GM19468 (cell line): ENCODE measurements around the gene FNTB.

Source experiments
- ATAC-seq: cut with Tn5 transposase; IDR thresholded peaks from one replicate; pipeline ENCODE4 v1.9.1; 2021; ENCODE audit warnings: mild to moderate bottlenecking, moderate library complexity, moderate number of reproducible peaks; ENCODE audit not compliant: unreplicated experiment; ENCODE audit errors: extremely low read depth

The FNTB gene

DNA sequence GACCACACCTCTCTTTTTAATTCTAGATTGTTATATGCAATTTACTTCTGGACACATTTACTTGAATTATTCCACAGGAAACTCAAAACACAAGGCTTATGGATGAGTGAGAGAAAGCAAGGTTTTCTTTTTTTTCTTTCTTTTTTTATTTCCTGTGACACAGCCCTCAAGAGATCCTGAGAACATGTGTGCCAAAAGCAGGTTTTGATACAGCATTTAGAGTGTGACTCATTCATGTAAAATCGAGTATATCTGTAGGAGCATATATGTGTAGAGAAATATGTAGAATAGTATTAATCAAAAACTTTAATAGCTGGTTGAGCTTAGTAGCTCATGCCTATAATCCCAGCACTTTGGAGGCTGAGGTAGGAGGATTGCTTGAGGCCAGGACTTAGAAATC lies 120.0 kb downstream of the FNTB start:
- no peak for ATAC-seq

DNA sequence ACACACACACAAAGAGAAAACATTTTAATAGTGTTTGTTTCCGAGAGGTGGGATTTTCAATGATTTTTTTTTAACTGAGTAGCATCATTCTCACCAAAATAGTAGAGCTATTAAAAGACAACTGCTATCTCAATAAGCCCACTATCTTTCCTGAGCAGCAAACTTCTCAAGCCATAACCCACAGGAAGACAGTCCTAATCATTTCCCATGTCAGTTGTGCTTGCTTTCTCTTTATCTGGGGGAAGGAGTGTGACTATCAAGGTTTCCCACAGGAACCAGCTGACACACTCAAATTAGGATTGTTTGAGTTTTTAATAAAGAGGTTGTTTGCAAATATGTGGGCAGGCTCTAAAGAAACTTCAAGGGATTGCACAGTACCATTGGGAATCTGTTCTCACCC lies 120.5 kb downstream of the FNTB start:
- no peak for ATAC-seq

DNA sequence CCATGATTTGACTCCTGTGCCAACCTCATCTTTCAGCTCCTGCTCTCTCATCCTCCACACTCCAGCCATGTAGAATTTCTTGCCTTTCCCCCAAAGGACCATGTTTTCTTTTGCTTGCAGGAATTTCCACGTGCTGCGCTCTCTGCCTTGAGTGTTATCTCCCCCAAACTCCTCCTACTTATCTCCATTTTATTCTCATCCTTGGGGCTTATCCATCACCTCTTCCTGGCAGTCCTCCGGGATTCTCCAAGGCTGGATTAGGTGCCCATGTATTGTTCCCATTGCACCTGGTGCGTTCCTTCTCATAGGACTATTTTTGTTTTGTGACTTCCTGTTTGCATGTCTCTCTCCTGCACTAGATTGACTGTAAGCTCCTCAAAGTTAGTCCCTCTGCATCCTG lies 122.7 kb downstream of the FNTB start:
- ATAC-seq = no peak

DNA sequence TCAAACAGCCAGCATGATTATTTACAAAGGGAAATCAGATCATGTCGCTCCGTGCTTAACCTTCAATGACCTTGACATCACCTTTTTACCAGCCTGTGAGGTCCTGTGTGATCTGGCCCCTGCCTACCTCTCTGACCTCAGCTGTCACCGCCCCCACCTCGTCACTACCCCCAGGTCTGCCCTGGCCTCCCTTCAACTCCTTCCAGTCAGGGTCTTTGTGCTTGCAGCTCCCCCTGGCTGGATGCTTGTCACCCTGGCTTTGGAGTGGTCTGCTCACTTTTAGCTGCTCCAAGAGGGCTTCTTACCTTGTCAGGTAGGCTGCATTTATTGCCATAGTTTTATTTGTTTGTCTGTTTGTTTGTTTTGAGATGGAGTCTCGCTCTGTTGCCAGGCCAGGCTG lies 123.8 kb downstream of the FNTB start:
- ATAC-seq = no peak
